ENCODE results near the gene SLC25A40.

Gene SLC25A40

GRCh38 chr7:87899255-87899654 is 23.1 kb upstream of the SLC25A40 start:
- no peak for ATAC-seq
- TF ChIP-seq ZNF565 (CRISPR knock-in tag; conservative IDR thresholded peaks at IDR 0.05; ENCODE audit: low read depth) (no peak), RARB (CRISPR knock-in tag; IDR thresholded peaks at IDR 0.05) (no peak), ZFP3 (CRISPR knock-in tag; IDR thresholded peaks at IDR 0.05) (no peak), OSR1 (CRISPR knock-in tag; IDR thresholded peaks at IDR 0.05) (no peak)

- TF ChIP-seq TOX (CRISPR knock-in tag; IDR thresholded peaks at IDR 0.05; ENCODE audit: borderline replicate concordance): no peak
- no peak for ATAC-seq
Measured at GRCh38 chr7:87895363-87895762, 19.2 kb upstream of the SLC25A40 start.

- no peak for TF ChIP-seq ARNTL (CRISPR knock-in tag; IDR thresholded peaks at IDR 0.05; ENCODE audit: borderline replicate concordance, low read depth)
- TF ChIP-seq POU6F1 (CRISPR knock-in tag; IDR thresholded peaks at IDR 0.05; ENCODE audit: borderline replicate concordance, low read depth): no peak
- no peak for TF ChIP-seq RARB (CRISPR knock-in tag; IDR thresholded peaks at IDR 0.05)
- TF ChIP-seq ESRRG (CRISPR knock-in tag; IDR thresholded peaks at IDR 0.05): no peak
- no peak for TF ChIP-seq PPARA (CRISPR knock-in tag; IDR thresholded peaks at IDR 0.05; ENCODE audit: borderline replicate concordance)
- no peak for TF ChIP-seq SNAI2 (CRISPR knock-in tag; IDR thresholded peaks at IDR 0.05)
- TF ChIP-seq ZNF70 (CRISPR knock-in tag; IDR thresholded peaks at IDR 0.05): no peak
- no peak for TF ChIP-seq PATZ1 (CRISPR knock-in tag; IDR thresholded peaks at IDR 0.05; ENCODE audit: borderline replicate concordance)
- no peak for TF ChIP-seq ZFP30 (CRISPR knock-in tag; IDR thresholded peaks at IDR 0.05)
- TF ChIP-seq ZNF565 (CRISPR knock-in tag; conservative IDR thresholded peaks at IDR 0.05; ENCODE audit: low read depth): no peak
- no peak for TF ChIP-seq ISL1 (CRISPR knock-in tag; IDR thresholded peaks at IDR 0.05)
- no peak for TF ChIP-seq GLIS3 (CRISPR knock-in tag; IDR thresholded peaks at IDR 0.05)
- no peak for TF ChIP-seq TOX (CRISPR knock-in tag; IDR thresholded peaks at IDR 0.05; ENCODE audit: borderline replicate concordance)
- TF ChIP-seq ZC3H10 (CRISPR knock-in tag; IDR thresholded peaks at IDR 0.05): no peak
- TF ChIP-seq BACH2 (CRISPR knock-in tag; IDR thresholded peaks at IDR 0.05; ENCODE audit: borderline replicate concordance): no peak
- TF ChIP-seq TCF4 (CRISPR knock-in tag; IDR thresholded peaks at IDR 0.05; ENCODE audit: borderline replicate concordance): no peak
- TF ChIP-seq CREB5 (CRISPR knock-in tag; IDR thresholded peaks at IDR 0.05; ENCODE audit: low read depth): no peak
- no peak for TF ChIP-seq ZNF8 (CRISPR knock-in tag; IDR thresholded peaks at IDR 0.05)
- TF ChIP-seq OSR1 (CRISPR knock-in tag; IDR thresholded peaks at IDR 0.05): no peak
- TF ChIP-seq TSHZ2 (CRISPR knock-in tag; IDR thresholded peaks at IDR 0.05): no peak
- peak; percentile 65; the same call in 2 of the 3 replicates for ATAC-seq
Measured at GRCh38 chr7:87886875-87887274, 10.7 kb upstream of the SLC25A40 start.

GRCh38 chr7:87885018-87885417 is 8.9 kb upstream of the SLC25A40 start:
- ATAC-seq: peak; percentile 69
- TF ChIP-seq RARB (CRISPR knock-in tag; IDR thresholded peaks at IDR 0.05) (no peak), ZC3H10 (CRISPR knock-in tag; IDR thresholded peaks at IDR 0.05) (no peak), ZFP30 (CRISPR knock-in tag; IDR thresholded peaks at IDR 0.05) (no peak), CREB5 (CRISPR knock-in tag; IDR thresholded peaks at IDR 0.05; ENCODE audit: low read depth) (no peak), TSHZ2 (CRISPR knock-in tag; IDR thresholded peaks at IDR 0.05) (no peak), GLIS3 (CRISPR knock-in tag; IDR thresholded peaks at IDR 0.05) (no peak), ZNF70 (CRISPR knock-in tag; IDR thresholded peaks at IDR 0.05) (no peak), ZNF565 (CRISPR knock-in tag; conservative IDR thresholded peaks at IDR 0.05; ENCODE audit: low read depth) (no peak), CSRNP3 (CRISPR knock-in tag; IDR thresholded peaks at IDR 0.05) (no peak), ARNTL (CRISPR knock-in tag; IDR thresholded peaks at IDR 0.05; ENCODE audit: borderline replicate concordance, low read depth) (no peak), OSR1 (CRISPR knock-in tag; IDR thresholded peaks at IDR 0.05) (no peak), ISL1 (CRISPR knock-in tag; IDR thresholded peaks at IDR 0.05) (no peak), ESRRG (CRISPR knock-in tag; IDR thresholded peaks at IDR 0.05) (no peak), TOX (CRISPR knock-in tag; IDR thresholded peaks at IDR 0.05; ENCODE audit: borderline replicate concordance) (no peak), TCF4 (CRISPR knock-in tag; IDR thresholded peaks at IDR 0.05; ENCODE audit: borderline replicate concordance) (no peak)

All from SK-N-SH treated with all-trans-retinoic acid at 6 μM for 48 hours (cell line).